ENCODE results near the gene PGLYRP3. TPM values are rescaled to one million over a fixed set of nuclear protein-coding genes. Genes with fewer than 3 reads are reported as not detected.
"Not testable (repeated sequence)": the region's sequence is repeated elsewhere in the genome, so short reads cannot be mapped to it uniquely, and the experiment has no call there.

Gene PGLYRP3
- total RNA-seq, 1 experiment from 2014 or later = not detected

- DNase-seq (ENCODE audit: low read depth) = not testable (repeated sequence)
These were observed 1.6 kb upstream of the PGLYRP3 start for GRCh38 chr1:153314388-153314787.

- DNase-seq (ENCODE audit: low read depth) = no peak
These were observed 536 bp upstream of the PGLYRP3 start for GRCh38 chr1:153313288-153313687.

- no peak for DNase-seq (ENCODE audit: low read depth)
These were observed 2.2 kb downstream of the PGLYRP3 start for GRCh38 chr1:153310526-153310925.

- no peak for DNase-seq (ENCODE audit: low read depth)
These were observed 3.3 kb downstream of the PGLYRP3 start for GRCh38 chr1:153309441-153309840.

- no peak for DNase-seq (ENCODE audit: low read depth)
These were observed 4.2 kb downstream of the PGLYRP3 start for GRCh38 chr1:153308540-153308939.

- DNase-seq (ENCODE audit: low read depth) = no peak
These were observed 5.5 kb downstream of the PGLYRP3 start for GRCh38 chr1:153307221-153307600.

GRCh38 chr1:153306303-153307220 is 6.2 kb downstream of the PGLYRP3 start:
- DNase-seq (ENCODE audit: low read depth) = no peak

- DNase-seq (ENCODE audit: low read depth) = no peak
These were observed 7.1 kb downstream of the PGLYRP3 start for GRCh38 chr1:153305682-153306081.

- no peak for DNase-seq (ENCODE audit: low read depth)
These were observed 10.4 kb downstream of the PGLYRP3 start for GRCh38 chr1:153302308-153302707.

GRCh38 chr1:153293851-153294250 is 18.9 kb downstream of the PGLYRP3 start:
- DNase-seq (ENCODE audit: low read depth) = no peak

- no peak for DNase-seq (ENCODE audit: low read depth)
These were observed 19.3 kb downstream of the PGLYRP3 start for GRCh38 chr1:153293480-153293775.

GRCh38 chr1:153292740-153293479 is 19.8 kb downstream of the PGLYRP3 start:
- no peak for DNase-seq (ENCODE audit: low read depth)

GRCh38 chr1:153292185-153292584 is 20.6 kb downstream of the PGLYRP3 start:
- DNase-seq (ENCODE audit: low read depth) = no peak

GRCh38 chr1:153291514-153291913 is 21.2 kb downstream of the PGLYRP3 start:
- no peak for DNase-seq (ENCODE audit: low read depth)

- peak; percentile 4 for DNase-seq (ENCODE audit: low read depth)
These were observed 24.0 kb downstream of the PGLYRP3 start for GRCh38 chr1:153288634-153289275.

GRCh38 chr1:153277852-153278251 is 34.9 kb downstream of the PGLYRP3 start:
- no peak for DNase-seq (ENCODE audit: low read depth)

GRCh38 chr1:153272186-153272585 is 40.6 kb downstream of the PGLYRP3 start:
- DNase-seq (ENCODE audit: low read depth) = no peak

GRCh38 chr1:153271711-153272110 is 41.0 kb downstream of the PGLYRP3 start:
- no peak for DNase-seq (ENCODE audit: low read depth)

- no peak for DNase-seq (ENCODE audit: low read depth)
These were observed 47.3 kb downstream of the PGLYRP3 start for GRCh38 chr1:153265457-153265856.

- DNase-seq (ENCODE audit: low read depth) = no peak
These were observed 50.1 kb downstream of the PGLYRP3 start for GRCh38 chr1:153262462-153263157.

GRCh38 chr1:153262070-153262366 is 50.7 kb downstream of the PGLYRP3 start:
- DNase-seq (ENCODE audit: low read depth) = no peak
